H1 (cell line): Measurements from ENCODE around the gene WBP4. TPM values are rescaled to one million over a fixed set of nuclear protein-coding genes. Genes with fewer than 3 reads are reported as not detected.

Source experiments
- BACH1 ChIP-seq: IDR thresholded peaks from 2 replicates; pipeline ENCODE4 v1.6.1; 2012; ENCODE audit warnings: low read length, improper control_type of control experiment
- E2F6 ChIP-seq: IDR thresholded peaks from 2 replicates; pipeline ENCODE4 v1.6.1; 2012; ENCODE audit warnings: inconsistent platforms
- EGR1 ChIP-seq: IDR thresholded peaks from 2 replicates; pipeline ENCODE4 v1.6.1; 2011; ENCODE audit warnings: low read depth, low read length, borderline replicate concordance
- EP300 ChIP-seq, 2 experiments: IDR thresholded peaks; 1 replicate in 1 of 2; 2 replicates in 1 of 2; pipeline ENCODE4 v1.6.1; 2011 to 2012; ENCODE audit warnings: low read depth in 2 of 2, low read length in 2 of 2, mild to moderate bottlenecking in 2 of 2, borderline replicate concordance in 1 of 2, inconsistent platforms in 1 of 2, moderate library complexity in 1 of 2
- GTF2F1 ChIP-seq: IDR thresholded peaks from 2 replicates; pipeline ENCODE4 v1.6.1; 2012; ENCODE audit warnings: low read depth, low read length, improper control_type of control experiment, borderline replicate concordance
- HDAC2 ChIP-seq, 2 experiments: fragments of 300-600 bp in 1 of 2; sonication (generic) in 1 of 2; IDR thresholded peaks; 2 replicates each; pipeline ENCODE4 v1.6.1; 2011 to 2012; ENCODE audit warnings: low read depth in 2 of 2, low read length in 2 of 2, mild to moderate bottlenecking in 2 of 2, moderate library complexity in 2 of 2, borderline replicate concordance in 1 of 2, inconsistent platforms in 1 of 2
- KDM4A ChIP-seq: IDR thresholded peaks from one replicate; pipeline ENCODE4 v1.7.1; 2012; ENCODE audit warnings: low read depth, mild to moderate bottlenecking, moderate library complexity, low read length, inconsistent platforms; ENCODE audit not compliant: severe bottlenecking
- SAP30 ChIP-seq: fragments of 300-600 bp; sonication (generic); IDR thresholded peaks from 2 replicates; pipeline ENCODE4 v1.7.1; 2012; ENCODE audit warnings: low read length, moderate library complexity, mild to moderate bottlenecking, inconsistent platforms; ENCODE audit not compliant: insufficient read depth, insufficient replicate concordance
- SIN3A ChIP-seq, 2 experiments: IDR thresholded peaks in 1 of 2; conservative IDR thresholded peaks in 1 of 2; 2 replicates each; pipeline ENCODE4 v1.6.1; 2011 to 2012; ENCODE audit warnings: low read length in 2 of 2, improper control_type of control experiment in 1 of 2, low read depth in 1 of 2, mild to moderate bottlenecking in 1 of 2
- SP2 ChIP-seq: IDR thresholded peaks from 2 replicates; pipeline ENCODE4 v1.6.1; 2012; ENCODE audit warnings: mild to moderate bottlenecking, low read length, inconsistent platforms
- SUZ12 ChIP-seq: fragments of 200-600 bp; sonication (generic); IDR thresholded peaks from 2 replicates; pipeline ENCODE4 v1.6.1; 2012; ENCODE audit warnings: mild to moderate bottlenecking, inconsistent platforms, low read length, moderate library complexity, mixed read lengths
- TBP ChIP-seq: IDR thresholded peaks from 2 replicates; pipeline ENCODE4 v1.6.1; 2011; ENCODE audit warnings: low read depth, low read length, improper control_type of control experiment
- polyA plus RNA-seq, 7 experiments: library from polyadenylated mRNA; depleted of rRNA in 3 of 7; stranded (reverse) in 5 of 7; unstranded in 2 of 7; fragments of >200 nt in 5 of 7; fragments of 200-250 nt in 2 of 7; gene quantifications; 1 replicate in 5 of 7; 2 replicates in 1 of 7; 4 replicates in 1 of 7; pipeline versions ENCODE4 v1.2.1 to v1.2.3, GENCODE V29; 2011 to 2013; ENCODE audit warnings: missing spikeins in 2 of 7, mixed read lengths in 2 of 7
- total RNA-seq: library from RNA; stranded (reverse); fragmentation: NEBNext Ultra II Directional; extraction: Animal tissue kit (Norgen Biotek cat#: 25700); gene quantifications from 2 replicates; pipeline ENCODE4 v1.2.1, GENCODE V29; 2021

The WBP4 gene
- total and polyA plus RNA-seq, 2 of the 8 experiments (the other 6 are each of a cell fraction or from before 2014, with no cell fraction given), result 3.0 to 10.0 TPM

GRCh38 chr13:41060724-41061074, 610 bp upstream of the WBP4 start (continued):
- TF ChIP-seq EP300 (IDR thresholded peaks at IDR 0.05; ENCODE audit: borderline replicate concordance in 1 of 2, low read depth in 2 of 2, low read length in 2 of 2), result peak in 1 of 2 experiments; percentile 75; a peak in 1 of 3 replicates
- no peak for TF ChIP-seq GTF2F1
- no peak for TF ChIP-seq E2F6
- TF ChIP-seq SP2, result no peak
- TF ChIP-seq SUZ12, result no peak
- TF ChIP-seq BACH1, result no peak
- peak; percentile 91 for TF ChIP-seq EGR1
- no peak for TF ChIP-seq HDAC2 (IDR thresholded peaks at IDR 0.05; ENCODE audit: borderline replicate concordance in 1 of 2, low read depth in 2 of 2, low read length in 2 of 2)
- peak; percentile 9 for TF ChIP-seq KDM4A
- TF ChIP-seq SIN3A (conservative IDR thresholded peaks at IDR 0.05 in 1 of 2, IDR thresholded peaks at IDR 0.05 in 1 of 2; ENCODE audit: low read depth in 1 of 2, low read length in 2 of 2), result peak in 1 of 2 experiments; percentile 0; a peak in 1 of 4 replicates
- TF ChIP-seq SAP30, result no peak
- peak; percentile 99 for TF ChIP-seq TBP
- TF ChIP-seq, all 59 proteins: peak for 10
